Non-pigmented ciliary epithelial cell (primary cell): ENCODE measurements around the gene OSBPL9.
"Not testable (repeated sequence)": the region's sequence is repeated elsewhere in the genome, so short reads cannot be mapped to it uniquely, and the experiment has no call there.

ENCODE experiments used
- DNase-seq: peaks from one replicate; pipeline ENCODE4 v3.0.0-alpha.2; 2010; ENCODE audit warnings: low read depth

Gene OSBPL9

GRCh38 chr1:51788938-51789337 lies 172.0 kb downstream of the OSBPL9 start:
- DNase-seq, result no peak

- DNase-seq, result no peak
Observed at GRCh38 chr1:51789342-51789741, 172.4 kb downstream of the OSBPL9 start.

GRCh38 chr1:51790385-51790784 lies 173.5 kb downstream of the OSBPL9 start:
- DNase-seq, result no peak

DNA sequence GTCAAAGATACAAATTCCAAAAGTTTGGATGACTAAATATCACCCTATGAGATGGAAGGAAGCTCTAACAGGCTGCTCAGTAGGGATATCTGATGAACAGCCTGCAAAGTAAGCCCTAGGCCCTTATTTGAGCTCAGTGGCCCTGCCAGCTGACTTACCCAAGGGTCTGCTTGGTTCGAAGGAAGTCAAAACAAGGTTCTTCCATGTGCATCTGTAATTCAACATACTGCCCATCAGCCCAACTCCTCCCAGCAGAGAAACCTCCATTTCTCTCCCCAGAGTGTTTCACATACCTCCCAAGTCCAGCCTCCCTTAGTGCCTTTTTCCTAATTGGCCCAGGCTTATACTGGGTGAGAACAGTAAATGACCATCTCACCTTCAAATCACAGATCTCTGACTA lies 175.0 kb downstream of the OSBPL9 start:
- DNase-seq, result no peak

DNA sequence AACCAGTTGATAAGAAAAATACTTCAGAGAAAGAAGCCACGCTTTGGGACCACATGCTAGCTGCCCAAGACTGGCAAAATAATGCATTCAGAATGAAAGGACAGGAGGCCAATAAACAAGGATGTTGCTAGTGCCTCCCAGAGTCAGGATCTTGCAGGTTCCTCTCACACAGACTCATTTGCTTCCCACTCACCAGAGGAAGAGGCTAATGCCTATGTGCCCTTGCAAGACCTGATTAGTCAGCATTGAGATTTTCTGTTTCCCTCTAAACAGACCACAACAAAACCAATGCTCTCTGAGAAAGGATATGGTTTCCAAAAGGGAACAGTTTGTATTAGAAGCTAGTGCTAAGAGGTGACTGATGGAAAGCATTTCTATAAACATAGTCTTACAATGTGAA lies 176.0 kb downstream of the OSBPL9 start:
- peak; percentile 84 for DNase-seq

DNA sequence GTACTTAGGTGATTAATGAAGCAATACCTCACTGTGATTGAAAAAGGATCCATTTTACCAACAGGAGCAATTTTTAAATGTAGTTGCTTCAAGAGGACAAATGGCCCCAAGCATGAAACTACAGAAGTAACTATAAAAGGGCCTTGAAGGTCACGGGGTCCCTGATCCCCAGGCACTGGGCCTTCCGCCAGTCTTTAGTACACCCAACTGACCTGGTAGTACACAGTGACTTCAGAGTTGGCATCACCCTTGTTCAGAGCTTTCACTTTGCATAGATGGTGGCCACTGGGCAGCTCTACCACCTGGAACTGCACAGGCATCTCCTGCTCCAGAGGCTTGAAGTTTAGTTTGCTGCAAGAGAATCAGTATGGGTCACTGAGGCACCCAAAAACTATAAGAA lies 177.4 kb downstream of the OSBPL9 start:
- DNase-seq, result no peak

DNA sequence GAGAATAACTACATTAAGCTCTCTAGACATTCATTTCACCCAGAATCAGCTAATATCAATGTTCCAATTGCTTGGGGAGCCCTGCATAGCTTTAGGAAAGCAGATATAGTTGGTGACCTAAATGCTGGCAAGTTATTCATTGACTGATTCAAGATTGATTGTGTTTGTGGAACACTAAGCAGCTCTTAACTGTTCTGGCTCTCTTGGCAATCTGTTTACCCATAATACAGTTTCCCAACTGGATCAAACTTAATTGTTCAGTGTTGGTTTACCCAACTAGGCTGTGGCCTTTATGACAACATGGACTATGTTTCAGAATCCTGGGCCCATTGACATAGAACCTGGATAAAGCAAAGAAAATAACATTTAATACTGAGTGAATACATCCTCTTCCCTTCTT lies 178.0 kb downstream of the OSBPL9 start:
- DNase-seq, result no peak

GRCh38 chr1:51799372-51799771 lies 182.5 kb downstream of the OSBPL9 start:
- no peak for DNase-seq

DNA sequence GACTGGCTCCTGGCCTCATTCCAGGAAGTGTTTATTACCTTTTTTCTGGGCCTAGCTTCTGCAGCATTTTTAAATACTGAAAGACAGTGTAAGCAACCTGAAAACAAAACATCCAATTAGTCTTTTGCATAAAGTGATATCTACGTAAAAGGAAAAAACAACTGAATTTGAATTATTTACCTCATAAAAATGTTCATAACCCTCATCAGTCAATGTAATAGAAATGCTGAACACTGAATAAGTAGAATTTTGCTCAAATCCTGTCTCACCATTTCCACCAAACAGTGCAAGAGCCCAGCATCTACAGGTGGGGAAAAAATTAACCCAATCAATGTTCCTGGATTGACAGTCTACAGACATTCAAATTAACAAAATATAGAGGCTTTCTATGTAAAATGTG lies 197.6 kb downstream of the OSBPL9 start:
- no peak for DNase-seq

DNA sequence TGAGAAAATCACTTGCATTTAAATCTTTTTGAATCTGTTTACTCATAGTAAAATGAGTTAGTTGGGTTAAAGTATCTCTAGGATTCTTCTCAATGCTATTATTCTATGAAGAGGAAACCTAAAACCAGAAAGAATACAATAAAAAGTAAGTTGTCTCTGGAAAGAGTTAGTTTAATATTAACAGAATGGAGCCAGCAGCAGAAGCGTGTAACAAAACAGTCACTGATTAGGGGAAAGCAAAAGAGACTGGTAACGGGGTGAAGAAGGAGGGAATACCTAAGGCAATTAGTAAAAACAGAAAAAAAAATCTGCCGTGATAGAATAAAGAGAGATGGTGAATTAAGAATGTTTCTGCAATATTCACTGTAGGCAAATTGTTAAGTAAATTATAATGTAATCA lies 201.6 kb downstream of the OSBPL9 start:
- no peak for DNase-seq

GRCh38 chr1:51819021-51819420 lies 202.1 kb downstream of the OSBPL9 start:
- not testable (repeated sequence) for DNase-seq

- no peak for DNase-seq
Observed at GRCh38 chr1:51819810-51820209, 202.9 kb downstream of the OSBPL9 start.

DNA sequence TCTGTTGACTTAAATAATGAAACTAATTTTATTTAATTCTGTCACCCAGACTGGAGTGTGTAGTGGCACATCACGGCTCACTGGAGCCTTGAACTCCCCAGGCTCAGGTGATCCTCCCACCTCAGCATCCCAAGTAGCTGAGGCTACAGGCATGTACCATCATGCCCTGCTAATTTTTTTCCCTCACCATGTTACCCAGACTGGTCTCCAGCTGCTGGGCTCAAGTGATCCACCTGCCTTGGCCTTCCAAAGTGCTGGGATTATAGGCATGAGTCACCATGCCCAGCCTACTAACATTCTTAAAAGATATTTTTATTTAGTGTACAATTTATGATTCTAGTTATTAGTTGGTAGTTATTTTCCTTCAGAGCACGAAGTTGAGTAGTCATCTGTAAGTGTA lies 212.2 kb downstream of the OSBPL9 start:
- no peak for DNase-seq

- DNase-seq, result no peak
Observed at GRCh38 chr1:51833700-51834099, 216.8 kb downstream of the OSBPL9 start.

DNA sequence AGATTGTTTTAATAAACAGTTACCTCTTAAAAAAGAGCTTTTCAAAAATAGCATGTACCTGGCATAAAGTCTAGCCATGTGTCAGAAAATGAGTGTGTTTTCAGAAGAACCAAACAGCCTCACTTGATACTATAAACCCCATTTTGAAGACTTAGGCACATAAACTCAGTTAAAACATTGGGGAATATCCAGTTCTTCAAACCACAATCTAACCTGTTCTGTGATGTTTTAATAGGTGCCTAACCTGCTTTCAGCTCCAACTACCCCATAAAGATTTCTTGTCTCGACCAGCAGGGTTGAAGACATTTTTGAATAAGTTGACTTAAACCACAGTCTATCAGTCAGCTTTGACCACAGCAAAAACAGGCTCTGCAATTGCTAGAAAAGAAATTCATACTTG lies 220.4 kb downstream of the OSBPL9 start:
- DNase-seq, result no peak
